IPS-NIHi7 (cell line): ENCODE data around the gene CFAP92.
"Not testable (repeated sequence)": the region's sequence is repeated elsewhere in the genome, so short reads cannot be mapped to it uniquely, and the experiment has no call there.

Source experiments
- DNase-seq: peaks from one replicate; pipeline ENCODE4 v3.0.0; 2012; ENCODE audit warnings: mixed read lengths; ENCODE audit errors: extremely low spot score

The CFAP92 gene

GRCh38 chr3:128906031-128906803 lies 87.7 kb downstream of the CFAP92 start:
- no peak for DNase-seq

GRCh38 chr3:128903501-128903900 lies 90.4 kb downstream of the CFAP92 start:
- DNase-seq: no peak

- DNase-seq: no peak
These were observed 91.5 kb downstream of the CFAP92 start for GRCh38 chr3:128902426-128902825.

GRCh38 chr3:128895843-128896697 lies 97.8 kb downstream of the CFAP92 start:
- no peak for DNase-seq

GRCh38 chr3:128889139-128889894 lies 104.6 kb downstream of the CFAP92 start:
- no peak for DNase-seq

GRCh38 chr3:128884992-128885391 lies 108.9 kb downstream of the CFAP92 start:
- DNase-seq: no peak

- no peak for DNase-seq
These were observed 111.2 kb downstream of the CFAP92 start for GRCh38 chr3:128882719-128883118.

GRCh38 chr3:128881576-128881975 lies 112.3 kb downstream of the CFAP92 start:
- no peak for DNase-seq

- not testable (repeated sequence) for DNase-seq
These were observed 113.4 kb downstream of the CFAP92 start for GRCh38 chr3:128880455-128880854.

- peak; percentile 26 for DNase-seq
These were observed 113.9 kb downstream of the CFAP92 start for GRCh38 chr3:128879991-128880390.

- peak; percentile 98 for DNase-seq
These were observed 114.5 kb downstream of the CFAP92 start, which contains the start of gene ACAD9 for GRCh38 chr3:128879125-128879969. Gene ACAD9 (plus strand): TSS chr3:128879620. CDS start chr3:128879692, 72 bp downstream.

- peak; percentile 30 for DNase-seq
These were observed 115.2 kb downstream of the CFAP92 start for GRCh38 chr3:128878556-128879124.

GRCh38 chr3:128878011-128878457 lies 115.8 kb downstream of the CFAP92 start:
- no peak for DNase-seq

- peak; percentile 77 for DNase-seq
These were observed 118.2 kb downstream of the CFAP92 start for GRCh38 chr3:128875556-128876120.

- DNase-seq: no peak
These were observed 119.2 kb downstream of the CFAP92 start for GRCh38 chr3:128874481-128875180.

GRCh38 chr3:128873244-128874022 lies 120.4 kb downstream of the CFAP92 start:
- no peak for DNase-seq

- DNase-seq: no peak
These were observed 121.1 kb downstream of the CFAP92 start for GRCh38 chr3:128872744-128873143.

GRCh38 chr3:128872282-128872681 lies 121.6 kb downstream of the CFAP92 start:
- DNase-seq: no peak

- DNase-seq: no peak
These were observed 123.5 kb downstream of the CFAP92 start for GRCh38 chr3:128870347-128870746.
